KOPT-K1 (cell line): ENCODE measurements around the gene PUSL1.
A peak's percentile ranks its signal among the peaks of the same experiment; 100 is the strongest.

Source experiments
- H3K27ac ChIP-seq: fragments of 200-600 bp; sonication (generic); 2 replicates; pipeline ENCODE4 v1.5.1; 2016; ENCODE audit warnings: antibody characterized with exemption, mild to moderate bottlenecking, low read depth, low read length; ENCODE audit not compliant: poor library complexity, severe bottlenecking
- H3K36me3 ChIP-seq: fragments of 200-600 bp; sonication (generic); 2 replicates; pipeline ENCODE4 v1.5.1; 2017; ENCODE audit warnings: antibody characterized with exemption, mild to moderate bottlenecking, low read length, moderate library complexity; ENCODE audit not compliant: insufficient read depth
- H3K9me3 ChIP-seq: fragments of 200-600 bp; sonication (generic); 2 replicates; pipeline ENCODE4 v1.5.1; 2017; ENCODE audit warnings: antibody characterized with exemption, low read length, mild to moderate bottlenecking; ENCODE audit not compliant: insufficient read depth, poor library complexity, severe bottlenecking

PUSL1 gene

GRCh38 chr1:1273512-1274298, 34.7 kb upstream of the PUSL1 start, which contains the start of gene UBE2J2:
Gene UBE2J2, minus strand, starts transcription at chr1:1273854. Its CDS starts 5,862 bp downstream, at chr1:1267992.
- H3K27ac ChIP-seq: peak within 1 kb of the TSS; percentile 78
- H3K9me3 ChIP-seq: no peaks in the 10 kb centered on the region
- H3K36me3 ChIP-seq: peaks cover 32% of the 10 kb centered on the region

- peak overlapping the region; percentile 78 for H3K27ac ChIP-seq
- H3K9me3 ChIP-seq: no peaks in the 10 kb centered on the region
- peaks cover 27% of the 10 kb centered on the region for H3K36me3 ChIP-seq
These were observed 34.0 kb upstream of the PUSL1 start for GRCh38 chr1:1274299-1274930.

- Histone ChIP-seq H3K36me3 (peaks cover 21% of the 10 kb centered on the region), H3K9me3 (no peaks in the 10 kb centered on the region), H3K27ac (no peak overlapping the region)
These were observed 33.4 kb upstream of the PUSL1 start for GRCh38 chr1:1274931-1275431.

GRCh38 chr1:1275836-1276235, 32.6 kb upstream of the PUSL1 start:
- H3K36me3 ChIP-seq: peaks cover 13% of the 10 kb centered on the region
- H3K9me3 ChIP-seq: no peaks in the 10 kb centered on the region
- no peak overlapping the region for H3K27ac ChIP-seq

GRCh38 chr1:1278620-1279019, 29.8 kb upstream of the PUSL1 start:
- Histone ChIP-seq H3K36me3 (no peaks in the 10 kb centered on the region), H3K27ac (no peak overlapping the region), H3K9me3 (no peaks in the 10 kb centered on the region)

- H3K27ac ChIP-seq: no peak overlapping the region
- H3K36me3 ChIP-seq: no peaks in the 10 kb centered on the region
- no peaks in the 10 kb centered on the region for H3K9me3 ChIP-seq
These were observed 29.4 kb upstream of the PUSL1 start for GRCh38 chr1:1279028-1279427.

GRCh38 chr1:1280782-1281481, 27.5 kb upstream of the PUSL1 start:
- Histone ChIP-seq H3K36me3 (no peaks in the 10 kb centered on the region), H3K27ac (no peak overlapping the region), H3K9me3 (no peaks in the 10 kb centered on the region)

GRCh38 chr1:1281533-1282321, 26.7 kb upstream of the PUSL1 start:
- Histone ChIP-seq H3K27ac (no peak overlapping the region), H3K9me3 (no peaks in the 10 kb centered on the region), H3K36me3 (no peaks in the 10 kb centered on the region)

- Histone ChIP-seq H3K36me3 (no peaks in the 10 kb centered on the region), H3K9me3 (no peaks in the 10 kb centered on the region), H3K27ac (no peak overlapping the region)
These were observed 25.4 kb upstream of the PUSL1 start for GRCh38 chr1:1282998-1283397.

- no peaks in the 10 kb centered on the region for H3K9me3 ChIP-seq
- H3K27ac ChIP-seq: no peak overlapping the region
- no peaks in the 10 kb centered on the region for H3K36me3 ChIP-seq
These were observed 24.6 kb upstream of the PUSL1 start for GRCh38 chr1:1283821-1284220.

- H3K9me3 ChIP-seq: no peaks in the 10 kb centered on the region
These were observed 23.9 kb upstream of the PUSL1 start for GRCh38 chr1:1284221-1285101.

GRCh38 chr1:1285102-1285571, 23.3 kb upstream of the PUSL1 start:
- Histone ChIP-seq H3K9me3 (no peaks in the 10 kb centered on the region), H3K36me3 (no peaks in the 10 kb centered on the region), H3K27ac (no peak overlapping the region)

More at GRCh38 chr1:1284221-1285101, 23.9 kb upstream of the PUSL1 start:
- no peaks in the 10 kb centered on the region for H3K36me3 ChIP-seq
- no peak overlapping the region for H3K27ac ChIP-seq

GRCh38 chr1:1285611-1286311, 22.6 kb upstream of the PUSL1 start:
- Histone ChIP-seq H3K27ac (no peak overlapping the region), H3K9me3 (no peaks in the 10 kb centered on the region), H3K36me3 (no peaks in the 10 kb centered on the region)
